GM19193 (cell line): ENCODE measurements around the gene B3GALT5.

Source experiments
- POLR2A ChIP-seq: IDR thresholded peaks from 4 replicates; pipeline ENCODE4 v1.6.1; 2011; ENCODE audit not compliant: insufficient read depth, insufficient read length; ENCODE audit errors: extremely low read depth

B3GALT5 gene, protein sequence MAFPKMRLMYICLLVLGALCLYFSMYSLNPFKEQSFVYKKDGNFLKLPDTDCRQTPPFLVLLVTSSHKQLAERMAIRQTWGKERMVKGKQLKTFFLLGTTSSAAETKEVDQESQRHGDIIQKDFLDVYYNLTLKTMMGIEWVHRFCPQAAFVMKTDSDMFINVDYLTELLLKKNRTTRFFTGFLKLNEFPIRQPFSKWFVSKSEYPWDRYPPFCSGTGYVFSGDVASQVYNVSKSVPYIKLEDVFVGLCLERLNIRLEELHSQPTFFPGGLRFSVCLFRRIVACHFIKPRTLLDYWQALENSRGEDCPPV

DNA sequence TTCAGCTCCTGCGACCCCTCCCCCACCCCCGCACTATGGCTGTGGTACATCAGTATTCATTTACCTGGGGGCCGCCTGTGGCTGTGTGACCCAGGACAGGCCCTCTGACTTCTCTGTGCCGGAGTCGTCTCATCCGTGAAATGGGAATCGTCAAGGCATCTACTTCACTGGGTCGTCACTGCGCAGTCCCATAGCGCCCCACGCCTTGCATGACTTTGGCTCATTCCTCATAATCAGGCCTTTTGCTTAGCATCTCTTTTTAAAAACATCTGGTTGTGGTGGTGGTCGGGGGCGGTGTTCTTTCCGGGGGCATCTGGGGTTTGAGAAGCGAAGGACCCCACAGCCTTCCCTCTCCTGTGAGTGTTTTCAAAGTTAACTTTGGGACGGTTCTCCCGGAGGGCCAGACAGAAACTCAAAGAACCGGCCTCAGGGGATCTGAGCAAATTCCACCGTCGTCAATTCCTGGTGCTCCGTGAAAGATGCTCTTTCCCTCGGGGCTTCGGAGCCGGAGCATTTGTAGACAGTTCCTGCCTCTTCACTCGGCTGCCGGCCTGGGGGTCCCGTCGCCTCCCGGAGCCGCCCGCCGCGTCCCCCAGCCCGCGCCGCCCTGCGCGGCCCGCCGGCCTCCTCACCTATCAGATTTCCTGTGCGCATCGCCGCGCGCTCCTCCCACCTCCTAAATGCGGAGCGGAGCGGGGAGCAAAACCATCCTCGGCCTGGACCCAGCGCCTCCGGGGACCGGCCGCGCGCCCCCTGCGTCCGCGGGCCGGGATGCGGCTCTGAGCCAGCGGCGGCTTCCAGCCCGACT is at the start of gene B3GALT5:
TSS of gene B3GALT5 (plus strand) at position 708 of the 808 bp plus-strand sequence. CDS start 47,620 bp downstream, outside the sequence.
- no peak for TF ChIP-seq POLR2A

DNA sequence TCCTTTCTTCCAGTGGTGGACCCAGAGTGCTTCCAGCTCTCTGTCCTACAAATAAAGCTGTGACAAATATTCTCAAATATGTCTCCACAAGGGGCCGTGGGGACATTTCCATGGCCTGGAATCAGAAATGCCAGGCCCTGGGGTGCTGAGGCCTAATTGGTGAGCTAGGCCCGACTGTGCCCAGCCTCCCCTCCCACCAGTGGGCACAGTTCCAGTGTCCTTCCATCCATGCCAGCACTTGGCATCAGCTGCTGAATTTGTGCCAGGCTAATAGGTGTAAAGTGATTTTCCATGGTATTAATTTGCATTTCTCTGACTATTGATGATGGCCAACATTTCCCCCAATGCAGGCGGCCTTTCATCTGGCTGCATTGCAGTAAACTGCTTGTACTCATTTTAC is 48.5 kb upstream of the B3GALT5 start:
- TF ChIP-seq POLR2A = no peak

DNA sequence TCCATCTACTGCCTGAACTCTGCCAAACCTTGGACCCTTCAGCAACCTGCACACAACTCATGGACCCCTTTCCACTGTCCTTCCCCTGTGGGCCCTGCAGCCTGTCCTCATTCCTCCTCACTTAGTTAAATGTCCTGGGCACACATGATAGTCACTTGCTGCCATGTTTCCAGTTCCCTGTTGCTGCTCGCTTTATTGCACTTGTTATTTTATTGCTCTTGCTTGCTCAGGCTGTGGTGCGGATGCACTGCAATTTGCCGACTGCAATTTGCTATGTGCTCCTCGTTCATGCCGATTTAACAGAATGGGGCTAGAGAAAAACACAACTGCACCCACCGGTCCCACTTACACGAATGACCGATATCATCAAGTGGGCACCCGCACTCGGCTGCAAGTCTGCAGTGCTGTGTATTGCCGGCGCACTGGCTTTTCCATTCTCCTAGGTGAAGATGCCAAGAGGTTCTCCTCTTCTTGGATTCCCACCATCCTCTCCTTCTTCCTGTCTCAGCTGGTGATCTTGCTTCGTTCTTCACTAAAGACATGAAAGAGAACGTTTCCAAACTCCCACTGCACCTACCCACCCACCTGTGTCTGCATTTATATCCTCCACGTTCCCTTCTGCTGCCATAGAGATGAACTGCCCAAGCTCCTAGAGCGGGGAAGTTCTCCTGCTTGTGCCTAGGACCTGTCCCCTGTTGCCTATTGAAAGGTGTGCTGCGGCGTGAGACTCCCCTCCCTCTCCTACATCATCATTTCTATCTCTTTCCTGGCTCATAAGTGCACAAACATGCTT is 45.4 kb upstream of the B3GALT5 start:
- TF ChIP-seq POLR2A = no peak

DNA sequence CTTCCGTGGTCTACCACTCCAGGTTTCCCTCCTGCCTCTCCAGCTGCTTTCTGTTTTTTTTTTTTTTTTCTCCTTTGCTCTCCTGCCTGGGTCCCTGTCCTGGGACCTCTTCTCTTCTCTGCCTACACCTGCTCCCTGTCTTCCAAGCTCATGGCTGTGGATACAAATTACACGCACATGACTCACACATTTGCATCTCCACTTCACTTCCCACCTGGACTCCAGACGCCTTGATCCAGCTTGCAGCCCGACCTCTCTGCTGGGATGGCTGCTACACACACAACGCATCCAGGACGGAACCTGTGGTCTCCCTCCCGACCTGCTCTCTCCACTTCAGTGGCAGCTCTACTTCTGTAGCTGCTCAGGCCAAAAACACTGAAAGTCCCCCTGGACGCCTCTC is 44.4 kb upstream of the B3GALT5 start:
- no peak for TF ChIP-seq POLR2A

DNA sequence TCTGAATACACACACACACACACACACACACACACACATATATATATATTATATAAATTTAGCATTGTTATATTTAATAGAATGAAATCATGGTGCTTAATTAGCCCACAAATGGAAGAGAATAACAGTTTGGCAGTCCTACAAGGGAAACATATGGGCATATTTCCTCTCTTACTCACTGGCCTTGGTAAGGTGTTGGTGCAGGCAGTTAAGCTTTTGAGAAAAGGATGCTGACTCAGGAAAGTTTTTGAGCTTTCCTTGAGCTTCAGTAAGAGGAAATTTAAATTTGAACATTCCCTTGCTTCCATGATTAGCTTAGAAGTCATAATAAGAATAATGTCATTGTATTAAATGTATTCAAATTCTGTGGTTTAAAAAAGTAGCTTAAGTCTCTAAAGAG is 37.0 kb upstream of the B3GALT5 start:
- TF ChIP-seq POLR2A = no peak

DNA sequence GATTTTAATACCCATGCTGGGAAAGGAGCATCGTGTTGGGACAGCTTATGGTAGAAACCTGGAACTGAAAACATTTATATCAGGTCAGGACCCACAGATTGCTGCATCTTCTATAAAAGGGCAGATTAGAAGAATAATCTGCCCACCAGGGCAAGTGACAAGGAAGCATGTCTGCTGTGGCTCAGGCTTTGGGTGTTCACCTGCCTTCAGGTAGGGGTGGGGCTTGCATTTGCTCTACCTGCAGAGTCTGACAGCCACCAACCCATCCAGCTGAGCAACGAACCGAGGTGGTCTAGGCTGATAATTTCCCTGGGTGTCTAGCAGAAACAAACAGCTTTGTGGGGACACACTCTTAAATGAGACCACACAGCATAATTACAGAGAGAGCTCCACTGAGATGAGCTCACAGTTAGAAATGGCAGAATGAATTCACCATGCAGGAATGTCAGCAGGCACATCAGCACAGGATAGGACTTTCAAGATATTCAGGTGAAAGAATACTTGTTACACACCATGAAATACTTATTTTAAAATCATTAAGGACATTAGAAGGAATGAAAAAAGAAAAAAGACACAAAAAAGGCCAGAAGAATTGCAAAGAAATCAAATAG is 36.1 kb upstream of the B3GALT5 start:
- no peak for TF ChIP-seq POLR2A

DNA sequence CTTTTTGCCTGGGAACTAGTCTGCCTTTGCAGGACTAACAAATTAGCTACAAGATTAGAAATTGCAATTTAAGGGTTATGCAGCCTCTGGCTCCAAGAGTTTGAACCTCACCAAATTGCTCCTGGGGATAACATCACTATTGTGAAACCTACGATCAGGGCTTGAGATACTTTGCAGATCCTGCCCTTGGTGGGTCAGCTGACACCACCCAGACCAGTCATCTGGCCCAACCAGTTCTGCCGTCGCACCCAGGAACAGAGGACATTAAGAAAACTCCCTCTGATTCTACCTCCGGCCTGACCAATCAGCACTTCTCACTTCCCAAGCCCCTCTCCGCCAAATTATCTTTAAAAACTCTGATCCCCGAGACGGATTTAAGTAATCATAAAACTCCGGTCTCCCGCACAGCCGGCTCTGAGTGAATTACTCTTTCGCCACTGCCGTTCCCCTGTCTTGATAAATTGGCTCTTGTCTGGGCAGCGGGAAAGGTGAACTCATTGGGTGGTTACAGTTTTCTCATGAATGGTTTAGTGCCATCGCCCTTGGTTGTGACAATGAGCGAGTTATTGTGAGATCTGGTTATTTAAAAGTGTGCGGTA is 32.9 kb upstream of the B3GALT5 start:
- no peak for TF ChIP-seq POLR2A

DNA sequence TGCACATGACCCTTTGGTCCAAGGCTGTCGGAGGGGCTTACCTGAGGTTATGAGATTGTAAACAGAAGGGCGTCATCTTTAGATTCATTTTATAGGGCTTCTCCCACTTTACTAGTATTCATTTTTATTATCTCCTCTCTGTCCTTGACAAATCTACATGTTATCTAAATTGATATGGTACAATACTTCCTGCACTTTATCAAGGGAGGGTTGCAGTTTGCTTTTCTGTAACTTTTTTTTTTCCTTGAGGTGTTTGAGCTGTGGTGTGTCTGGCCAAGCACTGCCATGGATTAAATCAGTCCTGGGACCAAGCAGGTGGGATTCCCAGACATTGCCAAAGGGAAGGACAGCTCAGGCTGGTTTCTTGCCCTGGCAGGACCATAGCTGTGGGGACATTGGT is 32.0 kb upstream of the B3GALT5 start:
- TF ChIP-seq POLR2A = no peak

DNA sequence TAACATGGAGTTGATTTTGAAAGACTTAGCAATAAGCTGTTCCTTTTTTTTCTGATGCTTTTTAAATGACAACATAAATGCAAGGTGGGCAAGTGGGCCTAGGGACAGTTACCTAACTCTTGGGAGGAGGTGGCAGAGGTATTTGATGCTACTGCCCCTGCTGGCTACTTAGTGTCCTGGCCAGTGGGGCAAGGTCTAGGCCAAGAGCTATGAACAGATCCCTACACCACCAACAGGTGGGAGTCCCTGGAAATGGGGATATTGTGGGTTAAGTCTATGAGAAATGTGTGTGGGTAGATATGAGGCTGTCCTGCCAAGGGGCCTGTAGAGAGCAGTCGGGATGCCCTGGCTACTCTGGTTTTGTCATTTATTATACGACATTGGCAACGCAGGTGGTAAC is 31.3 kb upstream of the B3GALT5 start:
- TF ChIP-seq POLR2A = no peak

DNA sequence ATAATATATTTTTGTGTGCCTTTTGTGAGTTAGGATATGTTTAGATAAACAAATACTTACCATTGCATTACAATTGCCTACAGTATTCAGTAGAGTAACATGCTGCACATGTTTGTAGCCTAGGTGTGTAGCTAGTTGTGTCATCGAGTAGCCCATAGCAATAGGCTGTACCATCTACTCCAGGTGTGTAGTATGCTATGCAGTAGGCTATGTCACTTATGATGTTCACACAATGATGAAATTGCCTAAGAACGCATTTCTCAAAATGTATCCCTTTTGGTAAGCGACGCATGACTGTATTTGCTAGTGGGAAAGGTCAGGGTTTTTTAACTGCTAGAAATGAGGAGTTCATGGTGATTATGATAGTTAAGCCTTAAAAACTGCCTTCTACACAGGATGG is 30.0 kb upstream of the B3GALT5 start:
- TF ChIP-seq POLR2A = no peak

DNA sequence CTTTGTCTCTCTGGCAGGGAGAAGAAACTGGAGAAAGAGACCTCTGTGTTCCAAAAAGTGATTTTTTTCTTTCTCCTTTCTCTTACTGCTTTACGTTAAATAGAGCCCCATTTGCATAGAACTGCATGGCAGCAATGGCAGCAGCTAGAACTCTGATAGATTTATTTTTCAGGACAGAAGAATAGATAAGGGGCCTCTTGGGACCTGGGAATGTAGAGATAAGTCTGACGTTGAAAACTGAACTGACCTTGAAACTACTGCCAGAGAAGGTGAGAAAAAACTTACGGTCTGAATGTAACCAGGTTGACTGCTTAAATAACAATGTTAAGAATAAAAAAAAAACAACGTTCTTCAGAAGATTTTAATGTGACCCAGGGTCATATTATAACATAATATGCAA is 25.4 kb upstream of the B3GALT5 start:
- TF ChIP-seq POLR2A = no peak

DNA sequence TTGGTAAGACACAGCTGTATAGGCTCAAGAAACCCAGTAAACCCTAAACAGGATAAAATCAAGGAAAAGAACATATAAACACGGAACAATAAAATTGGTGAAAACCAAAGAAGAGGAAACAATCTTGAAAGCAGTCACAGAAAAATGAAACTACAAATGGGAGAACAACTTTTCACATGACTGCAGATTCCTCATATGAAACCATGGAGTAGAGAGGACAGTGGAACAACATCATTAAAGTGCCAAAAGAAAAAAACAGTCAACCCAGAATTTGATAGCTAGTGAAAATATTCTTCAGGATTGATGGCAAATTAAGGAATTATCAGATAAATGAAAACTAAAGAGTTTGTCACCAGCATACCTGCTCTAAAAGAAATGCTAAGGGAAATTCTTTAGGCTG is 23.9 kb upstream of the B3GALT5 start:
- TF ChIP-seq POLR2A = no peak

DNA sequence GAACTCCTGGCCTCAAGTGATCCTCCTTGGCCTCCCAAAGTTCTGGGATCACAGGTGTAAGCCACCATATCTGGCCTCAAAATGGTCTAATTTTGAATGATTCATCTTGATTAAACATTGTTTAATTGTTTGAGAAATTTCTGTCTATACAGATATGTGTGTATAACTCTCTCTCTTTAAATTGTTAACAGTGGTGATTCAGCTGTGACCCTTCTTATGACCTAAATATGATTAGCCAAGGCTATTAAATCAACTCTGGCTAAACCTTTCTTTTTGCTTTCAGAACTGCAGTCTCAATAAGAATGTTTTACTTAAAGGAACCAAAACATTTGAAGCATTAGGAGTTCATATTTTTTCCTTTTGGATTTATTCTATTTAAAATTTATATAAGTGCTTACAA is 19.2 kb upstream of the B3GALT5 start:
- no peak for TF ChIP-seq POLR2A

DNA sequence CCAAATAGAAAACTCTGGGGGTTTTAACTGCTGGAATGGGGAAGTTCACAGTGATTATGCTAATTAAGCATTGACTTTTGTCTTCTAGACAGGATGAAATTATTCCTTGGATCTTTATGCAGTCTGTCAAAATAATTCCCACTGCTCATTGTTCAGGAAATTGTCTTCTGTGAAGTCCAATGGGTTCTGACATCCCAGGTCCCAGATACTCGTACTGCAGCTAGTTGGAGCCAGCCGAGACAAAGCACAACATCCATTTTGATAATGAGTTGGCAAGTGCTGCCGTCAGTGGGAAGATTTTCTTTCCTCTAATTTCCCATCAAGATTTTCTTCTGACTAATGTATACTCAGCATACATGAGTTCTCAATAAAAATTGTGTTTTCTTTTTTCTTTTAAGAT is 17.3 kb upstream of the B3GALT5 start:
- TF ChIP-seq POLR2A = no peak

DNA sequence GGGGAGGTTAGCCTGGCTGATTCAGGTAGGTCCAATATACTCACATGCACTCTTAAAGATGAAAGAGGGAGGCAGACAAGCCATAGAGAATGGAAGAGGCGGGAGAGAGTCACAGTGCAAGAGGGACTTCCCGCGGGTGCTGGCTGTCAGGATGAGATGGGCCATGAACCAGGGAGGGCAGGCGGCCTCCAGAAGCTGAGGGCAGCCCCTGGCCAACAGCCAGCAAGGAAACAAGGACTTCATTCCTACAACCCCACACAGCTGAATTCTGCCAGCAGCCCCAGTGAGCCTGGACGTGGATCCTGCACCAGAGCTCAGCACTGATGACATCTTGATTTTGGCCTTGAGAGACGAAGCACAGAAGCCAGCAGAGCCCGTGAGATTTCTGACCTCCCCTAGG is 15.1 kb upstream of the B3GALT5 start:
- no peak for TF ChIP-seq POLR2A
